ENCODE results near the gene ZSCAN16.

ZSCAN16 gene

GRCh38 chr6:28134716-28135115, 10.3 kb downstream of the ZSCAN16 start:
- no peak for DNase-seq

- no peak for DNase-seq
Measured at GRCh38 chr6:28135393-28135792, 11.0 kb downstream of the ZSCAN16 start.

DNA sequence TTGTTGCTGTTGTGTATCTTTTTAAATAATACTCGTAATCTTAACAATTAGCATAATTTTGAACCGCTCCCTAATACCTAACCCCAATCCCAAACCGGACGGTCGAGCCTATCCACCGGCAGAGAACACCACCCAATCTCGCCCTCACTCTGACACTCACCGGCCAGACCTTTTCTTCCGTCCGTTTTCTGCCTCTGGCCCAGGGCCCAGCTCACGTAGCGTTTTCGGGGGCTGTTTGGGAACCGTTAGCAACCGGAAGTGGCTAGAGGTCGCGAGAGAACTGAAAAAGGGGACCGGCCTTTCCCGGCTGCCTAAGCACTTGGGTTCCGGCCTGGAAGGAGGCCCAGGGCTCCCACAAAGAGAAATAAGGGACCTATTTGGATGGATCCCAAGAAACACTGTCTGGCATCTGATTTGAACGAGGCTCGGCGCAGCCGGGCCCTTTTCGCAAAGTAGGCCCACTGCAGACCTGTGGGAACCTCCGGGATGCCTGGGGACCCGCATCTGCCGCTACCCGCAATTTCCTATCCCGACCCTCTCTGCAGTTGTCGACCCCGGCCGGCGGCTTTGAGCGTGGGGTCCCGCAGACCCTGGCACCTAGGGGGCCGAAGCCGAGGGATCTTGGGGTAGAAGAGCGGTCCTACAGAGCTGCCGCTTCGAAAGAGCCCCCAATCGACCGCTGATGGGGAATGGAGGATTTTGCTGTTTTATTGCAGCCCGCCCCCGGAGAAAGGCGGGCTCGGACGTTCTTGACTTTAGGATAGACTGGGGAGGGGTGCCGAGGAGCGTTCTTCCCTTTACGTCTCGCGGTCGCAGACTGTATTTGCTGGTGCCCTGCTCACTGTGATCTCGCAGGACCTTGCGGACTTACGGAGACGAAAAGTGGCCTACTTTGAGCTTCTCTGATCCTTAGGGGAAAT, 12.4 kb downstream of the ZSCAN16 start:
- peak; percentile 98 for DNase-seq

GRCh38 chr6:28137505-28137981, 13.1 kb downstream of the ZSCAN16 start:
- DNase-seq, result no peak

DNA sequence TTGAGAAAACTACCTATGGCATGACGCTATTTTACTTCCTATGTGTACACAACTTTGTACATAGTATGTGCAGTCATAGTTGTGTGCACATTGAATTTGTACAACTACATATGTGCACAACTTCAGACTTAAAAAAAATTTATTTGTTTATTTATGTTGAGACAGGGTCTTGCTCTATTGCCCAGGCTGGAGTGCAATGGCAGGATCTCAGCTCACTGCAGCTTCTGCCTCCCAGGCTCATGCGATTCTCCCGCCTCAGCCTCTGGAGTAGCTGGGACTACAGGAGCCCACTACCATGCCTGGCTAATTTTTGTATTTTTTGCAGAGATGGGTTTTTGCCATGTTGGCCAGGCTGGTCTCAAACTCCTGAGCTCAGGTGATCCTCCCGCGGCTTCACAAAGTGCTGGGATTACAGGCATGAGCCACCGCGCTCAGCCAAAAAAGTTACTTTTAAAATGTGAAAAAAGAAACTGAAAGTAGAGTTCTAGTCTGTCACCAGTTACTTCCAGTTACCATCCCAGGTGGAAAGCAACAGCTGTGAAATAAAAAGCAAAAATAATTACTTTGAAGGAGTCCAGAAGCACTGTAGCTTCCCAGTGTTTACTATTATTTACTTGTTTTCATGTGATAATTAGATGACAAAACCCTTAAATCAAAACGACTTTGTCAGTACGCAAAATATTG, 15.6 kb downstream of the ZSCAN16 start:
- DNase-seq, result no peak

DNA sequence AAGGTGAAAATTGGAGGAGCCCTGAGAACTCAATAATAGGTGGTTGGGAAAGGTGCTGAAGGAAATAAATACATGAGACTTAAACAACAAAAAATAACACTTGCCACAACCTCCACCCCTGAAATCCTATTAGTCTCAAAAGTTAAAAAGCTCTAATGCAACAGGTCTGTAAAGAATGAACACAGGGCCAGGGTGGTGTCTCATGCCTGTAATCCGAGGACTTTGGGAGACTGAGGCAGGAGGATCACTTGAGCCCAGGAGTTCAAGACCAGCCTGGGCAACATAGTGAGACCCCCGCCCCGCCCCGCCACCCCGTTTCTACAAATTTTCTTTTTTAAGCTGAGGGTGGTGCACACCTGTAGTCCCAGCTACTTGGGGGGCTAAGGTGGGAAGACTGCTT, 16.2 kb downstream of the ZSCAN16 start:
- no peak for DNase-seq

GRCh38 chr6:28141500-28142329, 17.3 kb downstream of the ZSCAN16 start, which contains the start of gene ZKSCAN8:
Gene ZKSCAN8 (plus strand): TSS chr6:28141883. CDS start chr6:28148408, 6,525 bp downstream.
- peak; percentile 86 for DNase-seq

GRCh38 chr6:28142446-28142845, 18.0 kb downstream of the ZSCAN16 start:
- DNase-seq, result no peak

- DNase-seq, result peak; percentile 43
Measured at GRCh38 chr6:28145231-28145630, 20.8 kb downstream of the ZSCAN16 start.

GRCh38 chr6:28152531-28152930, 28.1 kb downstream of the ZSCAN16 start:
- no peak for DNase-seq

DNA sequence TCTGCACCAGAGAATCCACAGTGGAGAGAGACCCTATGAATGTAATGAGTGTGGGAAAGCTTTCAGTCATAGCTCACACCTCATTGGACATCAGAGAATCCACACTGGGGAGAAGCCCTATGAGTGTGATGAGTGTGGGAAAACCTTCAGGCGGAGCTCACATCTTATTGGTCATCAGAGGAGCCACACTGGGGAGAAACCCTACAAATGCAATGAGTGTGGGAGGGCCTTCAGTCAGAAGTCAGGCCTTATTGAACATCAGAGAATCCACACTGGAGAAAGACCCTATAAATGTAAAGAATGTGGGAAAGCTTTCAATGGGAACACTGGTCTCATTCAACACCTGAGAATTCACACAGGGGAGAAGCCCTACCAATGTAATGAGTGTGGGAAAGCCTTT, 29.1 kb downstream of the ZSCAN16 start:
- DNase-seq, result no peak

DNA sequence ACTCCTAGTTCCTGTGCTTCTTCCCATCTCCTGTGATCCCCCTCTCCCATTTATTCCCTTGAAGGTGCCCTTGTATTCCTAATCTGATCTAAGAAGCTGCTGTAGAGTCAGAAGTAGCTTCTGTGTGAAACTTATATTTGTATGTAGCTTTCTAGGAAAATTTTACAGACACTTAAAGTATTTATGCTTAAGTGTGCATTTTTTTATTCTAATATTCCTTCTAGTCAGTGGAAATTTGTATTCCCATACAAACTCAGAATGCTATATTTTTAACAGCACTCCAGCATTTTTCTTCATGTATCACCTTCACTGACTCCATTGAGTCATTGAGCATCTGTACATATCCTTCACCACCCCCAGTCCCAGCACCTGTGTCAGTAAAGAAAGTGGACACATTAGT, 29.9 kb downstream of the ZSCAN16 start:
- DNase-seq, result no peak

DNA sequence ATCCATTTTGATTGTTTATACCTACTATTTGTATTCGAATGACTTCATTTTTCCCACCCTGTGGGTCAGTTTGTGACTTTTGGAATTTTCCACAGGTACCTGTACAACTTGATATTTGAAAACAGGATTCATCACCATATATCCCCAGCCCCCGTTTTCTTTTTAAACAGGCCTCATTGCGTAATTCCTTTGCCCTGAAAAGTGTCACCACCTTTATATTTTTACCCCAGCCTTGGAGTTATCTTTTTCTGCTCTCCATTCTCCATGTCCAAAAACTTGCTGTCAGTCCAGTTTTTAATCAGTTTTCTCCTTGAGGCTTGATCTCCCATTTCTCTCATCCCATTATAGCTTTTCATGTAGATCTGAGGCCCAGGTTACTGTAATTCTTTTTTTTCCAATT, 33.9 kb downstream of the ZSCAN16 start:
- no peak for DNase-seq

GRCh38 chr6:28159029-28159607, 34.7 kb downstream of the ZSCAN16 start:
- no peak for DNase-seq

DNA sequence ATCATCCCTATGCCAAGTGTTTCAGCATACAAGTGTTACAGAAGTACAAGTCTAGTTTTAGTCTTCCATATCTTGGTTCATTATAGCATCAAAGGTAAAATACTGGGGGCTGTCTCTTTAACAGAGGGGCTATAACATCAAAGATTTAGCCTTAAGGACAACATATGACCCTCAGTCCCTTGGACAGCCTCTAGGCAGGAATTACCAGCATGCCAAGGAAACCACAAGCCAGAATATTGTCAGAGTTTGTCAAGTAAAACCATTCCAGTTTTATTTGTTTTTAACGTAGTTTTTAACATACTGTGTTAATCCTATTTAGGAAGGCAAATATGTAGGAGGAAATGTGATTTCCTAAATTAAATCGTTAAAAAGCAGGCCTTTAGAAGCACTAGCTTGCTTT, 35.8 kb downstream of the ZSCAN16 start:
- DNase-seq, result no peak

DNA sequence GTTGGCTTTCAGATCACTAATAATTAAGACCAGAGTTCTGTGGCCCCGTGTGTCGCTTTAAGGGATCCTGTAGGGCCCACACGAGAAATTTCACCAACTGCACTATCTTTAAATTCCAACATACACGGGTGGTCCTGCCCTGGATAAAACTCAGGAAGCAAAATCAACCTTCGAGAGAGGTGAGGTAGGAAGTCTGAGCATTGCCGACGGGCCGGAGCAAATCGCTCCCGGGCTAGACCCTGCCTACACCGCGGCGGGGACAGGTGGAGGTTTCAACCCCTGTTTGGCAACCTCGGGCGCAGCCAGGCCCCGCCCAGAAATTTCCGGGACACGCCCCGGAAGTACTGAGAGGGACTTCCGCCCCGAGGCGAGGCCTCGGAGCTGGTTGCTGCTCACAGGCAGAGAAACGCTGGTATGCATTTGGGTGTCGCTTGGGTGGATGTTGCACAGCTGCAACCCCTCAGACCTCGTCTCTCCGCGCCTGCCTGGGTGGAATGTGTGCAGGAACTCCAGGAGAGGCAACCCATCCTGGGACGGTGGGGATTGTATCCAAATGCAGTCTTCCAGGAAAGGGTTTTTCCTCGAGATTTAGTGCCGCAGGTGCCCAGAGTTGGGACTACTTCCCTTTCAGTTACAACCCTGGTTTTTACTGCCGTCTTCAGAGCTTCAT, 37.1 kb downstream of the ZSCAN16 start:
- peak; percentile 69 for DNase-seq

DNA sequence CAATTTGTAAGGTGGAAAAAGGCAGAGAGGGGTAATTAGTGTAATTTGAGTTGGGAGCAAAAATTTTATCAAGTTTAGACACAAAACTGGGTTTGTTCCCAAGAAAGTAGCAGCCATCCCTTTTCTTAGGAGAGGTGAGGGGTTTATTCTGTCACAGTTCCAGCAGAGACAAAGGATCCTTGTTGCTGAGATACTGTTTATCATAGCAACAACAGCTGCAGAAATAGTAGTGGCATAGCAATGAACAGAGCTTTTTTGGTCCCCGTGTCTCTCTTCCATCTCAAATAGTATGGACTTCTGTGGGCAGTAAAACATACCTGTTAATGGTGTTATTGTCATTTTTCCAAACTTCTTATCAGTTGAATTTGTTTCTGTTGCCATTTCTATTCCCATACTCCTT, 41.2 kb downstream of the ZSCAN16 start:
- no peak for DNase-seq

DNA sequence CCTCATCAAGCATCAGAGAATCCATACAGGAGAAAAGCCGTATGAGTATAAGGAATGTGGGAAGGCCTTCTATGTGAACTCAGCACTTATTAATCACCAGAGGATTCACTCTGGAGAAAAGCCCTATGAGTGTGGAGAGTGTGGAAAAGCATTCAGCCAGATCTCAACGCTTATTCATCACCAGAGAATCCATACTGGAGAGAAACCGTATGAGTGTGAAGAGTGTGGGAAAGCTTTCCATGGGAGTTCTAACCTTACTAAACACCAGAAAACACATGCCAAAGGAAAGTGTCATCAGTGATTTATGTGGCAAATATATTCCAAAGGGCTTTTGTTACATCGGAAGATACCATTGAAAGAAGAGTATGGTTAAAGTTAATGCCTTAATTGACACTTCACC, 42.7 kb downstream of the ZSCAN16 start:
- peak; percentile 86 for DNase-seq

DNA sequence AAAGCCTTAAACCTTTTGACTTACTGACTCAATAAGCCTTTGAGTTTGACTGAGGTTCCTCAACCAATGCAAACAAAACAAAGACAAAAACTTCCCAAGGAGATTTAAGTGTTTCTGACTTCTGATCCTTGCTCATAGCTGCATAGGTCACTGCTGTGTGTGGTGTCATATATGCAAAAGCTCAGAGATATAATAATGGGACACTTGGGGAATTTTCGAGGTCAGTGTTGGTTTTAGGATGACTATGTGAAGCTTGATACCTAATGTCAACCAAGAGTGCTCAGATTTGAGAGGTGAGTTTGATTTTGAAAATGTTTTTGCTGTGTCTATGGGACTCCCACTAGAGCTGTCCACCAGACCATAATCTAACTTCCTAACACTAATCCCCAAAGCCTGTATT, 43.5 kb downstream of the ZSCAN16 start:
- DNase-seq, result no peak

GRCh38 chr6:28171271-28171670, 46.9 kb downstream of the ZSCAN16 start:
- DNase-seq, result no peak

GRCh38 chr6:28172006-28172405, 47.6 kb downstream of the ZSCAN16 start:
- DNase-seq, result no peak

- no peak for DNase-seq
Measured at GRCh38 chr6:28176373-28176772, 52.0 kb downstream of the ZSCAN16 start.
